Spleen (tissue), 7 donors: Measurements from ENCODE around the gene LUZP4.

Source experiments
- POLR2A ChIP-seq, 3 donors: fragments of 450-650 bp; IDR thresholded peaks; one replicate each; pipeline ENCODE4 v1.5.1; 2017; ENCODE audit warnings: antibody characterized with exemption in 3 of 3, mild to moderate bottlenecking in 1 of 3
- POLR2AphosphoS5 ChIP-seq, 3 donors: sonication (generic); formaldehyde crosslinking; IDR thresholded peaks; one replicate each; pipeline ENCODE4 v1.5.1; 2017; ENCODE audit warnings: antibody characterized with exemption in 3 of 3
- TF ChIP-seq, protein P1 (sequence below), 11 experiments: fragments of 200-600 bp in 7 of 11; fragments of 450-650 bp in 4 of 11; sonication (generic) in 4 of 11; IDR thresholded peaks in 8 of 11; conservative IDR thresholded peaks in 3 of 11; 1 replicate in 7 of 11; 2 replicates in 4 of 11; pipeline versions ENCODE4 v1.4.0 to v1.8.0; 2016 to 2021; ENCODE audit warnings: antibody characterized with exemption in 11 of 11, inconsistent platforms in 4 of 11, mild to moderate bottlenecking in 1 of 11
- donor health status: DM: no; HTN: no; CAD: no; lungs with moderate emphysema.
- donor health status: DM: no; HTN: no; CAD: no.
- donor health status: DM: no; HTN: no; CAD: no.

- TF ChIP-seq, protein P1, sequence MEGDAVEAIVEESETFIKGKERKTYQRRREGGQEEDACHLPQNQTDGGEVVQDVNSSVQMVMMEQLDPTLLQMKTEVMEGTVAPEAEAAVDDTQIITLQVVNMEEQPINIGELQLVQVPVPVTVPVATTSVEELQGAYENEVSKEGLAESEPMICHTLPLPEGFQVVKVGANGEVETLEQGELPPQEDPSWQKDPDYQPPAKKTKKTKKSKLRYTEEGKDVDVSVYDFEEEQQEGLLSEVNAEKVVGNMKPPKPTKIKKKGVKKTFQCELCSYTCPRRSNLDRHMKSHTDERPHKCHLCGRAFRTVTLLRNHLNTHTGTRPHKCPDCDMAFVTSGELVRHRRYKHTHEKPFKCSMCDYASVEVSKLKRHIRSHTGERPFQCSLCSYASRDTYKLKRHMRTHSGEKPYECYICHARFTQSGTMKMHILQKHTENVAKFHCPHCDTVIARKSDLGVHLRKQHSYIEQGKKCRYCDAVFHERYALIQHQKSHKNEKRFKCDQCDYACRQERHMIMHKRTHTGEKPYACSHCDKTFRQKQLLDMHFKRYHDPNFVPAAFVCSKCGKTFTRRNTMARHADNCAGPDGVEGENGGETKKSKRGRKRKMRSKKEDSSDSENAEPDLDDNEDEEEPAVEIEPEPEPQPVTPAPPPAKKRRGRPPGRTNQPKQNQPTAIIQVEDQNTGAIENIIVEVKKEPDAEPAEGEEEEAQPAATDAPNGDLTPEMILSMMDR (IDR thresholded peaks at IDR 0.05 in 8 of 11, conservative IDR thresholded peaks at IDR 0.05 in 3 of 11) = no peak
- TF ChIP-seq POLR2A (IDR thresholded peaks at IDR 0.05) (no peak), POLR2AphosphoS5 (IDR thresholded peaks at IDR 0.05) (no peak)
These were observed 56.1 kb downstream of the LUZP4 start for GRCh38 chrX:115345615-115346014.
